ENCODE measurements around the gene PIGZ.

DNA sequence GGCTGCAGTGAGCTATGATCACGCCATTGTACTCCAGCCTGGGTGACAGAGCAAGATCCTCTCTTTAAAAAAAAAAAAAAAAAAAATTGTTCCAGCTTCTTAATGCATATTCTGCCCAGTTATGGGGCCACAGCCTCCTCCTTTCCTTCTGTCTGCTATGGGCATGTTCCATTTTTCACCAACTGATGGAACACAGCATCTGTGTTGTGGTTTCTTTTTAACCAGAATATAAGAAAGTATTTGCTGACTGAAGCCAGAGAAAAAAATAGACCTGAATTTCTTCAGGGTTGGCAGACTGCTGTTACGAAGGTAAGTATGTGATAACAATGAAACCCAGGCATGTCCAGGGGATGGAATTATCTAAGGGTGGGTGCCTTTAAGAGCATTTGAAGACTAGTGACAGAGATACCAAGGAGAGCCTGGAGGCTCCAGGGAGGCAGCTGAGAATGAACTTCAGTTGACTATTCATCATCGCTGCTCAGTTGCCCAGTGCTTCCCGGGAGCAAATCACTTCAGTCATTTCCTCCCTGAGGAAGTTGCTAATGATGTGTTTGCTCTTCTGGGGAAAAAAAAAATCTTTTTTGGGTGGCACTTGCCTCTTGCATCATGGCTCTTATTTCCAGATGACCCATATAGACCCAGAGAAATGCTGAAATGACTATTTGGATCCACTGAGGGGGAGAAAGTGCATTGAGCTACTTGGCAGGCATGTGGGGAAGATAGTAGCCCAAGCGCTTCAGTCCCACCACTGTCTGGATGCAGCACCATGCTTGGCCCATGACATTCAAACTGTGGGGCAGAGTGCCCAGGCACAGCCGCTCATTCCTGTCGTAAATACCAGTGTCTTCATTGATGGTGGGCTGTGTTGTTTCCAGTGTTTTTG lies 40.8 kb downstream of the PIGZ start:
- no peak for TF ChIP-seq EZH2 (IDR thresholded peaks at IDR 0.05; ENCODE audit: borderline replicate concordance)
- TF ChIP-seq, protein P1, sequence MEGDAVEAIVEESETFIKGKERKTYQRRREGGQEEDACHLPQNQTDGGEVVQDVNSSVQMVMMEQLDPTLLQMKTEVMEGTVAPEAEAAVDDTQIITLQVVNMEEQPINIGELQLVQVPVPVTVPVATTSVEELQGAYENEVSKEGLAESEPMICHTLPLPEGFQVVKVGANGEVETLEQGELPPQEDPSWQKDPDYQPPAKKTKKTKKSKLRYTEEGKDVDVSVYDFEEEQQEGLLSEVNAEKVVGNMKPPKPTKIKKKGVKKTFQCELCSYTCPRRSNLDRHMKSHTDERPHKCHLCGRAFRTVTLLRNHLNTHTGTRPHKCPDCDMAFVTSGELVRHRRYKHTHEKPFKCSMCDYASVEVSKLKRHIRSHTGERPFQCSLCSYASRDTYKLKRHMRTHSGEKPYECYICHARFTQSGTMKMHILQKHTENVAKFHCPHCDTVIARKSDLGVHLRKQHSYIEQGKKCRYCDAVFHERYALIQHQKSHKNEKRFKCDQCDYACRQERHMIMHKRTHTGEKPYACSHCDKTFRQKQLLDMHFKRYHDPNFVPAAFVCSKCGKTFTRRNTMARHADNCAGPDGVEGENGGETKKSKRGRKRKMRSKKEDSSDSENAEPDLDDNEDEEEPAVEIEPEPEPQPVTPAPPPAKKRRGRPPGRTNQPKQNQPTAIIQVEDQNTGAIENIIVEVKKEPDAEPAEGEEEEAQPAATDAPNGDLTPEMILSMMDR (IDR thresholded peaks at IDR 0.05; ENCODE audit: poor library complexity), result no peak

Data from hepatocyte (in vitro differentiated cells).